ENCODE data around the gene KIF15.

DNA sequence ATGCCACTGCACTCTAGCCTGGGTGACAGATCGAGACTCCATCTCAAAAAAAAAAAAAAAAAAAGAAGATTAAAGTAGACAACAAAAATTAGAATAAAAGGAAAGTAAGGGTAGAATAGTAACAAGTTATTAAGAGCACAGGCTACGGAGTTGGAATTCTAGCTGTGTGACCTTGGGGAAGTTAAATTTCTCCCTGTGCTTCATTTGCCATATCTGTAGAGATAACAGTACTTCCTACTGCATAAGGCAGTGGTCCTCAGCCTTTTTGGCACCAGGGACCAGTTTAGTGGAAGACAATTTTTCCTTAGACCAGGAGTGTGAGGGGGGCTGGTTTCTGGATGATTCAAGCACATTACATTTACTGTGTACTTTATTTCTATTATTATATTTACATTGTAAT is 71.4 kb downstream of the KIF15 start:
- no peak for TF ChIP-seq EZH2phosphoT487 (IDR thresholded peaks at IDR 0.05; ENCODE audit: borderline replicate concordance)
- TF ChIP-seq, protein P1, sequence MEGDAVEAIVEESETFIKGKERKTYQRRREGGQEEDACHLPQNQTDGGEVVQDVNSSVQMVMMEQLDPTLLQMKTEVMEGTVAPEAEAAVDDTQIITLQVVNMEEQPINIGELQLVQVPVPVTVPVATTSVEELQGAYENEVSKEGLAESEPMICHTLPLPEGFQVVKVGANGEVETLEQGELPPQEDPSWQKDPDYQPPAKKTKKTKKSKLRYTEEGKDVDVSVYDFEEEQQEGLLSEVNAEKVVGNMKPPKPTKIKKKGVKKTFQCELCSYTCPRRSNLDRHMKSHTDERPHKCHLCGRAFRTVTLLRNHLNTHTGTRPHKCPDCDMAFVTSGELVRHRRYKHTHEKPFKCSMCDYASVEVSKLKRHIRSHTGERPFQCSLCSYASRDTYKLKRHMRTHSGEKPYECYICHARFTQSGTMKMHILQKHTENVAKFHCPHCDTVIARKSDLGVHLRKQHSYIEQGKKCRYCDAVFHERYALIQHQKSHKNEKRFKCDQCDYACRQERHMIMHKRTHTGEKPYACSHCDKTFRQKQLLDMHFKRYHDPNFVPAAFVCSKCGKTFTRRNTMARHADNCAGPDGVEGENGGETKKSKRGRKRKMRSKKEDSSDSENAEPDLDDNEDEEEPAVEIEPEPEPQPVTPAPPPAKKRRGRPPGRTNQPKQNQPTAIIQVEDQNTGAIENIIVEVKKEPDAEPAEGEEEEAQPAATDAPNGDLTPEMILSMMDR (conservative IDR thresholded peaks at IDR 0.05; ENCODE audit: low read length): no peak
